CD4-positive, alpha-beta T cell treated with Interleukin-10 for 1 hour (primary cell): ENCODE data around the gene SKI.
"Not testable (repeated sequence)": the region's sequence is repeated elsewhere in the genome, so short reads cannot be mapped to it uniquely, and the experiment has no call there.

Experiments used
- DNase-seq: peaks from one replicate; pipeline ENCODE4 v3.0.0-alpha.2; 2020

Gene SKI

GRCh38 chr1:2248854-2249558, 20.9 kb downstream of the SKI start:
- no peak for DNase-seq

GRCh38 chr1:2249559-2249906, 21.4 kb downstream of the SKI start:
- DNase-seq, result no peak

DNA sequence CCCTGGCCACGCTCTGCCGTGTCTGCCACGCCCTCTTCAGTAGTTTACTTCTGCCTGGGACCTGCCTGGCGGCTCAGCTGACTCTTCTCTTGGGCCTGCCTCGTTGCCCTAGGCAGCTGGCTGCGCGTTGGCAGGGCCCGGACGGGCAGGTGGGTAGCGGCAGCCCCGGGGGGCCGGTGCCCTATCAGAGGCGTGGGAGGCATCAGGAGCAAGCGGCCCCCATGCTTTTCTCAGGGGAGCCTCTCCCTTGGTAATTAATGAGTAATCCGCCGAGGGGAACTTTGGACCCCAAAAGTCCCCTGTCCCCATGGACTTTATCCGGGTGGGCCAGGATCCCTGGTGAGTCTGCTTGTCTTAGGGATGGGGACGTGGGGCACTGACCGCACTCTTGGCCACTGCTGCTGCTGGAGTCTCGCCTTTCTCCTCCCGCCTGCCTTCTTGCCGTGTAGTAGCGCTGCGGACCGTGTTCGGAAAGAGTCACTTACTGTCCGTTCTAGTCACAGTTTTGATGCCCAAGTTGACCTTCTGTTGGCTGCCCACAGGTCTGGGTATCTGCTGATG, 22.7 kb downstream of the SKI start:
- DNase-seq, result no peak

- DNase-seq, result no peak
Observed at GRCh38 chr1:2251363-2251762, 23.2 kb downstream of the SKI start.

- no peak for DNase-seq
Observed at GRCh38 chr1:2251786-2252185, 23.7 kb downstream of the SKI start.

DNA sequence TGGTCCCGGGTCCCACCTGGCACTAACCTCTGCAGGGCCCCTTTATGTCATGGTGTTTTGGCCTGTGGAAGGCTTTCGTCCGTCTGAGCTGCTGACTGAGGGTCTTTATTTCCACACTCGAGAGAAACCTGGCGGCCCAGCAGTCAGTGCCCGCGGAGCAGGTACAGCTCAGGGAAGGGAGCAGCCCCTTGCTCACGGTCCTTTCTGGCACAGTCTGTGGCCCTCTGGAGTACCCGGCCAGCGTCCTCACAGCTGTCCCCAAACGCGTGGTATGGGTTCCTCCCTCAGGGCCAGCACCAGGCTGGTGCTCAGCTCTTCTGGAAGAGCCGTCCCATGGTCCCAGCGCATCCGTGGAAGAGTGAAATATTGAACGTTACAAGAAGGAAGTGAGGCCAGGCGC, 24.3 kb downstream of the SKI start:
- DNase-seq, result no peak

- no peak for DNase-seq
Observed at GRCh38 chr1:2253036-2253796, 25.1 kb downstream of the SKI start.

DNA sequence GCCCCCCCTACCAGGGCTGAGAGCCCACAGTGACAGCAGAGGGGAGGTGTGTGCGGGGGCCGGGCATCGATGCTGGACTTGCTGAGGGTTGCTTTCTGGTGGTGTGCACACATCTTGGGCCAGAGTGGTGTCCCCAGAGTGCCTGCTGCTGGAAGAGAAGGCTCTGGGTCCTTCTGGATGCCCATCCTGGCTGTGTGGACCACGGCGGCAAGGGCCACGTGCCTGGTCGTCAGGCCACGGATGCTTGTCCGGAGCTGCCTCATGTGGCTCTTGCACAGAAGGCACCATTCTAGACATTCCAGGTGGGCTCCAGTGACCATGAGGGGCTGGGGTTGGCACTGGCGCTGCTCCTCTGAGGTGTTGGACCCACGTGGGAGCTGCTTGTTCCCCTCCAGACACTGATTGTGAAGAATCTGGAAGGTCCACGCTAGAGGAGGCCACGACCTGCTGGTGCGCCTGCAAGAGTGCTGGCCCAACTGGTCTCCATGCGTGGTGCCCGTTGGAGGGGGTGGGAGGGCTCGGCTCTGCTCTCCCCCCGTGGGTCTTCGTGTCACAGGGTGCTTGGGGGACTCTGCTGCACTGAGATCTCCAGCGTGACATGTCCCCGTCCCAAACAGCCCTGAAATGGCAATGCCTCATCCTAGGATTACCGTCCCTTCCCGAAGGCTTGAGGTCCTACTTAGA, 25.8 kb downstream of the SKI start:
- no peak for DNase-seq

GRCh38 chr1:2255047-2255419, 26.9 kb downstream of the SKI start:
- no peak for DNase-seq

GRCh38 chr1:2255420-2256369, 27.6 kb downstream of the SKI start:
- peak; percentile 93 for DNase-seq

DNA sequence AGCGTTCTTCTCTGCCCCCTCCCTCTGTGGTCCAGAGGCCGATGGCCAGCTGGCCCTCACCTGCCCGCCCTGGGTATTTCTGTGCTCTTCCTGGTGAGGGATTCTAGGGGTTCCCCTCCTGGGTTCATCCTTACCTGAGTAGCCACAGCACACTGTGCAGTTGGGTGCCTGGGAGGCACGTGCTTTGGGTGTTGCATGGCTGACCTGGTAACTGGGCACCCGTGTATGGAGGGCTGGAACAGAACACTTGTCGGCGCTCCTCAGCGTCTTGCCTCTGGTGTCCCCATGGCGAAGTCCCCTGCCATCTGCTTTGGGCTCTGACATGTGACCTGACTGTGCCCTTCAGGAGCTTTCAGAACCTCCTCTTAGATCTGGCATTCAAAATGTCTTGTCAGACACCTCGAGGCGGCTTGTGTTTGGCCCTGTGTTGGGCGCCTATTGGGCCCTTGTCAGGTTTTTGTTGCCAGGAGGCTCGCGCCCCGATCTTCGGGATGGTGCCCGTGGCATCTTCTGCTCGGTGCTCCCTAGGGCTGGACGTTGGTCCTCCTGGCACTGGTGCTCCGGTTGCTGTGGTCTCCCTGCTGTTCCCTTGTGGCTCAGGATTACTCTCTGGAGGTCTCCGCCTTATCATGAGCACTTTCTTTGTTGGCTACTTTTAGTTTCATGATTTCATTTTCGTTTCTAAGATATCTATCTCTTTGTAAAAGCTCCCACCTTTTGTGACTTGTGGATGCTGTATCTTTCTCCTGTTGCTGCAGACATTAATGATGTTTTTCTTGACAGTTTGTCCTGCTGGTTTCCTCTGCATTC, 28.5 kb downstream of the SKI start:
- DNase-seq, result no peak

DNA sequence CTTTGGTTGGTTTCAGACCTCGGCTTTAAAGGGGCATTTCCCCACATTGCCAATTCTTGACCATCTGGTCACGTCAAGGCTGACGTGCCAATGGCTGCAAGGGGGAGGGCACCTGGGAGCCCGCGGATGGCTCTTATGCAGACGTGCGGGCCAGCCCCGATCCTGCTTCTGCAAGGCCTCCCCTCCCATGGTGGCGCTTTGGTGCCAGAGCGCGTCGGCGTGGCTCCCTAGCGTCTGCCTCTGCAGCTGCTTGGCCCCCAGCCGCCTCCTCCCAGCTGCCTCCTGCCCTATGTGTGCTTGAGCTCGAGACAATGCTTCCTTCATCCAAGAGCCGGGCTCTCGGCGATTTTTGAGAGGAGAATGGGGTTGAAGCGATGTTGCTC, 29.1 kb downstream of the SKI start:
- no peak for DNase-seq

GRCh38 chr1:2258122-2258681, 30.1 kb downstream of the SKI start:
- no peak for DNase-seq

DNA sequence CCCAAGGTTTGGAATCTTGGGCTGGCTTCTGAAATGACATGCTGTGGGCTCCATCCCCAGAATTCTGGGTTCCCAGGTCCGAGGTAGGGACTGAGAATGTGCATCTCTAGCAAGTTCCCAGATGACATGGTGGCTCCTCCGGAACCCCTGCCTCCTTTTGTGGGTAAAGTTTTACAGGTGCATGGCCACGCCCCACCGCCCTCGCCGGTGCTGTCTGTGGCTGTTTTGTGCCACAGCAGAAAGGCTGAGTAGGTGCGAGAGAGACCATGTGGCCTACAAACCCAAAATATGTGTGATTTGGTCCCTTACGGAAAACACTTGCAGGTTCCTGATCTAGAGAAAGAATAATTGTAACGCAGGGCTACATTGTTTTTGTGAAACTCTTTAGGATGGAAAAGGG, 30.9 kb downstream of the SKI start:
- DNase-seq, result peak; percentile 79

DNA sequence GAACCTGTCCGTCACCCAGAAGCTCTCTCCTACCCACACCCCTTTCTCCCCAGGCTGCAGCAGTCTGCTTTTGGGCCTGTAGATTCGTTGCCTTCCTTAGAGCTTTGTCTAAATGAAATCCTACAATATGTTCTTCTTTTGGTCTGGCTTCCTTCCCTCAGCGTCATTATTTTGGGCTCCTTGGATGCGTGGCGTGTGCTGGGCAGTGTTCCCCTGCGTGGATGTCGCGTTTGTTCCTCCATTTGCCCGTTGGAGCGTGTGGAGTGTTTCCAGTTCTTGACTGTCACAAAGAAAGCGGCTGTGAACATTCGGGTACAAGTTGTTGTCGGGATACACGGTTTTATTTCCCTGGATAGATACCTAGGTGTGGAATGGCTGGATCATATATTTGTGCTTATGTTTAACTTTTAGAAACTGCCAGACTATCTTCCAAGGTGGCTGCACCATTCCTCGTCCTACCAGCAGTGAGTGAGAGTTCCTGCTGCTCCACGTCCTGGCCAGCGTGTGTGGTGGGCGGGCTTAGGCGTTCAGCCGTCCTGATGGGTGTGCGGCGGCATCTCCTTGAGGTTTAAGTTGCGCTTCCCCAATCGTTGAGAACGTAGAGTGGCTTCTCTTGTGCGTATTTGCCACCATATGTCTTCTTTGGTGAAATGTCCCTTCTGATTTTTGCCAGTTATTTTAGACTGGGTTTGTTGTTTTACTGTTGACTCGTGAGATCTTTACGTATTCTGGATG, 31.7 kb downstream of the SKI start:
- no peak for DNase-seq

- not testable (repeated sequence) for DNase-seq
Observed at GRCh38 chr1:2260470-2260869, 32.4 kb downstream of the SKI start.

DNA sequence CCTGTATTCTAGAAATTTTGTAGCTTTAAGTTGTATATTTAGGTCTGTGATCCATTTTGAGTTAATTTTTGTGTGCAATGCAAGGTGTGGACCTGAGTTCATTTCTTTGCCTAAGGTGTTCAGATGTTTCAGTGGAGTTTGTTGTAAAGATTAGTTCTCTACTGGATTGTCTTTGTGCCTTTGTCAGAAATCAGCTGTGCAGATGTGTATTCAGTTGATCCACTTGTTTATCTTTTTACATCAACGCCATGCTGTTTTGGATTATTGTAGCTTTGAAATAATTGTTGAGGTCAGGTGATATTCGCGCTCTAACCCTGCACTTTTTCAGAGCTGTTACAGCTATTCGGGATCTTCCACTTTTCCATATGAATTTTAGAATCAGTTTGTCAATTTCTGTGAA, 32.8 kb downstream of the SKI start:
- DNase-seq, result no peak

DNA sequence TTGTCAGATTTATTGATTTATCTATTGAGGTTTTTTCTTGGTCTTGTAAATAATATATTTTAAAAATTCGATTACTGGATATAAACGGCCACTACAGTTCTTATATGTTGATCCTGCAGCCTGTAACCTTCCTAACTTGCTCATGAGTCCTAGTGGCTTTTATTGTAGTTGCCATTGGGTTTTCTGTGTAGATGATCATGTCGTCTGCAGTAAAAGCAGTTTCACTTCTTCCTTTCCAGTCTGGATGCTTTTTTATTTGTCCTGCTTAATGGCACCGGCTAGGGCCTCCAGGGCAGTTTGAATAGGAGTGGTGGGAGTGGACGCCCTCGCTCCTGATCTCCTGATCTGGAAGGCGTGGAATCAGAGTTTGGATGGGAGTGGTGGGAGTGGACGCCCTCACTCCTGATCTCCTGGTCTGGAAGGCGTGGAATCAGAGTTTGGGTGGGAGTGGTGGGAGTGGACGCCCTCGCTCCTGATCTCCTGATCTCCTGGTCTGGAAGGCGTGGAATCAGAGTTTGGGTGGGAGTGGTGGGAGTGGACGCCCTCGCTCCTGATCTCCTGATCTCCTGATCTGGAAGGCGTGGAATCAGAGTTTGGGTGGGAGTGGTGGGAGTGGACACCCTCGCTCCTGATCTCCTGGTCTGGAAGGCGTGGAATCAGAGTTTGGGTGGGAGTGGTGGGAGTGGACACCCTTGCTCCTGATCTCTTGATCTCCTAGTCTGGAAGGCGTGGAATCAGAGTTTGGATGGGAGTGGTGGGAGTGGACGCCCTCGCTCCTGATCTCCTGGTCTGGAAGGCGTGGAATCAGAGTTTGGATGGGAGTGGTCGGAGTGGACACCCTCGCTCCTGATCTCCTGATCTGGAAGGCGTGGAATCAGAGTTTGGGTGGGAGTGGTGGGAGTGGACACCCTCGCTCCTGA, 33.6 kb downstream of the SKI start:
- DNase-seq, result not testable (repeated sequence)

GRCh38 chr1:2266301-2266975, 38.3 kb downstream of the SKI start:
- DNase-seq, result no peak
